NB4 (cell line): ENCODE data around the gene TJAP1.

Source experiments
- MYC ChIP-seq: IDR thresholded peaks from 2 replicates; pipeline ENCODE4 v1.6.1; 2011; ENCODE audit warnings: low read depth, low read length
- POLR2A ChIP-seq: IDR thresholded peaks from 2 replicates; pipeline ENCODE4 v1.6.1; 2011; ENCODE audit warnings: mild to moderate bottlenecking; ENCODE audit not compliant: insufficient read length; ENCODE audit errors: extremely low read depth
- TF ChIP-seq, protein P1 (sequence below): IDR thresholded peaks from one replicate; pipeline ENCODE4 v1.5.1; 2012; ENCODE audit warnings: low read depth, low read length
- TF ChIP-seq, protein P2 (sequence below): IDR thresholded peaks from 2 replicates; pipeline ENCODE4 v1.6.1; 2011; ENCODE audit warnings: low read depth, low read length

DNA sequence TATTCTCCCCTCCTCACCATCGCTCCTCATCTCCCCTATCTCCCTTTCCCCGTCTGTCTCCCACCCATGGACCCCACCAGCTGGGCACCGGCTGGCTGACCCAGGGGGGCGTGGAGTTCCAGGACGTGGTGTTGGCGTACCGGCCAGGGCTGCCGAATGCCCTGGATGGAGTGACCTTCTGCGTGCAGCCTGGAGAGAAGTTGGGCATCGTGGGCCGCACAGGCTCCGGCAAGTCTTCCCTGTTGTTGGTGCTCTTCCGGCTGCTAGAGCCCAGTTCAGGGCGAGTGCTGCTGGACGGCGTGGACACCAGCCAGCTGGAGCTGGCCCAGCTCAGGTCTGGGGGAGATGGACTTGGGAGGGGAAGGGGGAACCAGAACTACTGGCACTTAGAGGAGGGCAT, 29.8 kb upstream of the TJAP1 start:
- TF ChIP-seq, protein P1, sequence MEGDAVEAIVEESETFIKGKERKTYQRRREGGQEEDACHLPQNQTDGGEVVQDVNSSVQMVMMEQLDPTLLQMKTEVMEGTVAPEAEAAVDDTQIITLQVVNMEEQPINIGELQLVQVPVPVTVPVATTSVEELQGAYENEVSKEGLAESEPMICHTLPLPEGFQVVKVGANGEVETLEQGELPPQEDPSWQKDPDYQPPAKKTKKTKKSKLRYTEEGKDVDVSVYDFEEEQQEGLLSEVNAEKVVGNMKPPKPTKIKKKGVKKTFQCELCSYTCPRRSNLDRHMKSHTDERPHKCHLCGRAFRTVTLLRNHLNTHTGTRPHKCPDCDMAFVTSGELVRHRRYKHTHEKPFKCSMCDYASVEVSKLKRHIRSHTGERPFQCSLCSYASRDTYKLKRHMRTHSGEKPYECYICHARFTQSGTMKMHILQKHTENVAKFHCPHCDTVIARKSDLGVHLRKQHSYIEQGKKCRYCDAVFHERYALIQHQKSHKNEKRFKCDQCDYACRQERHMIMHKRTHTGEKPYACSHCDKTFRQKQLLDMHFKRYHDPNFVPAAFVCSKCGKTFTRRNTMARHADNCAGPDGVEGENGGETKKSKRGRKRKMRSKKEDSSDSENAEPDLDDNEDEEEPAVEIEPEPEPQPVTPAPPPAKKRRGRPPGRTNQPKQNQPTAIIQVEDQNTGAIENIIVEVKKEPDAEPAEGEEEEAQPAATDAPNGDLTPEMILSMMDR = no peak
- no peak for TF ChIP-seq MYC
- TF ChIP-seq, protein P2, sequence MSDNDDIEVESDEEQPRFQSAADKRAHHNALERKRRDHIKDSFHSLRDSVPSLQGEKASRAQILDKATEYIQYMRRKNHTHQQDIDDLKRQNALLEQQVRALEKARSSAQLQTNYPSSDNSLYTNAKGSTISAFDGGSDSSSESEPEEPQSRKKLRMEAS = no peak
- TF ChIP-seq POLR2A = no peak
